SJSA1 (cell line): ENCODE results near the gene TNIP3. TPM values are rescaled to one million over a fixed set of nuclear protein-coding genes. Genes with fewer than 3 reads are reported as not detected.

Experiments
- DNase-seq, 2 experiments: peaks; one replicate each; pipeline ENCODE4 v3.0.0-alpha.2; 2015 to 2020; ENCODE audit warnings: low spot score in 2 of 2, low read depth in 1 of 2
- H3K27ac ChIP-seq: fragments of 250-450 bp; sonication (Bioruptor Pico); 2 replicates; pipeline ENCODE4 v1.5.1; 2020; ENCODE audit warnings: mild to moderate bottlenecking, moderate library complexity
- H3K27me3 ChIP-seq: fragments of 250-450 bp; sonication (Bioruptor Pico); replicated peaks from 2 replicates; pipeline ENCODE4 v1.5.1; 2020; ENCODE audit warnings: mild to moderate bottlenecking, moderate library complexity
- H3K36me3 ChIP-seq: fragments of 250-450 bp; sonication (Bioruptor Pico); 2 replicates; pipeline ENCODE4 v1.5.1; 2020; ENCODE audit warnings: mild to moderate bottlenecking
- H3K4me1 ChIP-seq: fragments of 250-450 bp; sonication (Bioruptor Pico); replicated peaks from 2 replicates; pipeline ENCODE4 v1.6.1; 2021; ENCODE audit warnings: mild to moderate bottlenecking
- H3K4me3 ChIP-seq: fragments of 250-450 bp; sonication (Bioruptor Pico); 2 replicates; pipeline ENCODE4 v1.5.1; 2020; ENCODE audit warnings: mild to moderate bottlenecking
- H3K9me3 ChIP-seq: fragments of 250-450 bp; sonication (Bioruptor Pico); replicated peaks from 2 replicates; pipeline ENCODE4 v1.5.1; 2020; ENCODE audit warnings: mild to moderate bottlenecking
- total RNA-seq: library from RNA; depleted of rRNA; stranded (reverse); fragments of >200 nt; shearing (Covaris generic); gene quantifications from 2 replicates; pipeline ENCODE4 v1.2.3, GENCODE V29; 2014

The TNIP3 gene
- total RNA-seq, 1 experiment from 2014 or later, result 0.47 TPM

DNA sequence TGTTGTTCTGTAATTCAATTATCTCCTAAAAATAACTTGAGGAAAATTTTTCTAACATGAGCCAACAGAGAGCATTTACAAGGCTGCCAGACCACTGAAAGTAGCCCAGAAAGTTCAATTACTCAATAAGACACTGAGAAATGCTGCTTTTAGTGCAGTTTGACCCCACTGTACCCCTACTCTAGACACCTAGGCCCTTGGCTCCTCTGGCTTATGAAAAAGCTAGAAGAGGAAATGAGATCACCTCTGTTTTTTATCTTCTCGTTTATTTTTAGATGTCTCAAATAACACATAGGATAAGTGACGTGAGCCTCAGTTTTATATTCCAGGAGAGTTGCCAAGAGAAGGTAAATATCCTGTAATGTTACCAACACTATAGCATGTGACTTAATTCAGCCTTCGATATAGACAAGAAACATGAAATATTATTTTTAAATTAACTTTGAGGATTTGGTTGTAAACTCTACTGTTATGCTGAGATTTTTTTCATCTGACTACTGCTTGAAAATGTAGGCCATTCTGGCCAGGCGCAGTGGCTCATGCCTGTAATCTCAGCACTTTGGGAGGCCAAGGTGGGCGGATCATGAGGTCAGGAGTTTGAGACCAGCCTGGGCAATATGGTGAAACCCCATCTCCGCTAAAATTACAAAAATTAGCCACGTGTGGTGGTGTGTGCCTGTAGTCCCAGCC lies 24.4 kb downstream of the TNIP3 start:
- DNase-seq, result no peak
- peaks cover 24% of the 10 kb centered on the region for H3K4me1 ChIP-seq
- H3K27ac ChIP-seq, result no peak overlapping the region
- no peaks in the 10 kb centered on the region for H3K9me3 ChIP-seq
- H3K4me3 ChIP-seq, result no peak overlapping the region
- H3K36me3 ChIP-seq, result no peaks in the 10 kb centered on the region
- H3K27me3 ChIP-seq, result no peaks in the 10 kb centered on the region

DNA sequence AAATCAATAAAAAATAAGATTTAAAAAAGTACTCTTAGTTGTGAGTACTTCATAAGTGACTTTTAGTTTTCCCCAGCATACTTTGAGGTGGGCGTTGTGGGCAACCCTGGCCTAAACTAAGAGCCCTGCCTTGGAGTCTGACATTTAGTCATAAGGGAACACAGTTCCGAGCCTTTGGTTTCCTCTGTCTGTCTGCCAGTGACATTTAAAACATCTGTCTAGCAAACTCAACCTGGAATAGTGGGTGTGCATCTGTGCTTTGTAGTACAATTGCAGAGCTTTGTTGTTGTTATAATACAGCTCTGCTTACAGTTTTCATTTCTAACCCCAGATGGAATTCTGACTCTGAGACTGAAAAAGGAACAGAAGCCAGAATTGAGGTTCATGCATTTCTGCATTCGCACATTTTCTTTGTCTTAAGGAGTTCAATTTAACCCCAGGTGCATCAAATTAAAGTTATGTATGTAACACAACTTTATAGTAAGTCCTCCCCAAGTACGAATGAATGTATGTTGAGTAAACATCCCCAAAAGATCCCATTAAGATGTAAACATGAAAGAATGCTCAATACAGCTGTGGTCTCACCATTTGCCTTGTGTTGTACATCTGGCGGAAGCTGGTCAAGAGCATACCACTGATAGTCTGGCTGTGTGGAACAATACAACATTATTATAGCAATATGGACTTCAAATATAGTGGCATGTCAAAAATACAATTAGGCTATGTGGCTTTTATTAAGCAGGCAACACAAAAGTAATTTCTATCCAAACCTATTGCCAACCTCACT lies 25.9 kb downstream of the TNIP3 start:
- H3K4me1 ChIP-seq, result peaks cover 24% of the 10 kb centered on the region
- no peak for DNase-seq
- H3K4me3 ChIP-seq, result no peak overlapping the region
- H3K27me3 ChIP-seq, result no peaks in the 10 kb centered on the region
- no peaks in the 10 kb centered on the region for H3K36me3 ChIP-seq
- H3K27ac ChIP-seq, result no peak overlapping the region
- no peaks in the 10 kb centered on the region for H3K9me3 ChIP-seq

DNA sequence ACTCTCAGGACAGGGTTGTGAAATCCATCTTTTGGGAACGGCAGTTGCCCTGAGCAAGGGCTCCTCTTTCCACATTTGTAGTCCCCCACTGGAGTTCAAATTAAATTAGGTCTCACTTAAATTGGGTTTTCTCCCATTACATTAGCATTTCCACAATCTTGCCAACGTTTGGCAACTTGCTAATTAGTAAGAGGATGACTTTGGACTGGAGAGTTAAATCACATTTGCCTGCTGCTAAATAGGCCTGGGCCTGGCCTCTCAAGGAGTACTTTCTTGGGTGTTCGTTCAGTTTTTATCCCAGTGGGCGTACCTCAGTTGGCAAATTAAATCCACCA lies 33.8 kb downstream of the TNIP3 start:
- Histone ChIP-seq H3K4me1 (no peaks in the 10 kb centered on the region), H3K27me3 (no peaks in the 10 kb centered on the region), H3K36me3 (no peaks in the 10 kb centered on the region), H3K27ac (no peak overlapping the region), H3K4me3 (no peak overlapping the region), H3K9me3 (no peaks in the 10 kb centered on the region)
- no peak for DNase-seq

DNA sequence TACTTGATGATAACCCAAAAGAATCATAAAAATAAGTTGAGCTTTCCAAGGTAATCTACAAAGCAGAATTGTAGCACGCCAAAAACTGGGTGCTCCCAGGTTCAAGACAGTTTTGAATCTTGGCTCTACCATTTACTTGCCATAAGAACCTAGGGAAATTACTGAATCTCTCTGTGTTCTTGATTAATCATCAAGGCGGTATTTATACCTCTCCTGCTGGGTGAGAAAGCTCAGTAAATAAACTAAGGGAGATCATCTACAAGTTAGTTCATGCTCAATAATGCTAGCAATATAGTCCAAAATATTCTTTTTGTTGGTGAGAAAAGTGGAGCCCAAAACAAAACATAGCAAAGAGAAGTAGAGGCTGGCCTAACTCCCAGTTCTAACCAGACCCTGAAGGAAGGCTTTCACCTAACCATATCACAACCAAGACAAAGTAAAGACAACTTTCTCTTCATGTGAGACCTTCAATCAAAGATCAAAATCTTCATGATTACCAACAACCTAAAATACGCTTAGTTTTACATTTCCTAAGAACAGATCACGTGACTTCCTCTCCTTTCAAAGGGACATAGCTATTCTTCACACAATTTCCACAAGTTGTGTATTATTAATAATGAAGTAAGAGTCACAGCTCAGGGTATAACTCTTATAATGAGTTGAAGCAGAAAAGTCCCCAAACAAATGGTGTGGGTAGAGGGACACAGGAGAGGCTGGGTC lies 34.4 kb downstream of the TNIP3 start:
- Histone ChIP-seq H3K36me3 (no peaks in the 10 kb centered on the region), H3K4me1 (no peaks in the 10 kb centered on the region), H3K27me3 (no peaks in the 10 kb centered on the region), H3K9me3 (no peaks in the 10 kb centered on the region), H3K4me3 (no peak overlapping the region), H3K27ac (no peak overlapping the region)
- DNase-seq, result no peak

DNA sequence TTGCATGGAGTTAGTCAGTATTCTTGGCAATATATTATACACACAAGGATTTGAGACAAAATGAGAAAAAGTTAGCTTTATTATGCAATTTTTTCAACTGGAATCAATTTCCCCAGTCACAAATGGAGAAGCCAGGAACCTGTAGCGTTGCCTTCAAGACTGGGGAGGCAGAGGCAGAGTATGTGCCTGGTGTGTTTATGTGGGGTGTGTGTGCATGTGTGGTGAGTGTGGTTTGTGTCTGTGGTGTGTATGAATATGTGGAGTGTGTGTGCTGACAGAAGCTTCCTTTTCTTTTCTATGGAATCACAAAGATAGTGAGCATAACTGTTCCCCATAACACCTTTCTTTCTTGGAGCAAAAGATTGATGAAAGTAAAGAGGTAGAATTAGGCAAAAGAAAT lies 37.0 kb downstream of the TNIP3 start:
- Histone ChIP-seq H3K36me3 (no peaks in the 10 kb centered on the region), H3K4me1 (no peaks in the 10 kb centered on the region), H3K4me3 (no peak overlapping the region), H3K27ac (no peak overlapping the region), H3K9me3 (no peaks in the 10 kb centered on the region), H3K27me3 (no peaks in the 10 kb centered on the region)
- DNase-seq, result no peak

DNA sequence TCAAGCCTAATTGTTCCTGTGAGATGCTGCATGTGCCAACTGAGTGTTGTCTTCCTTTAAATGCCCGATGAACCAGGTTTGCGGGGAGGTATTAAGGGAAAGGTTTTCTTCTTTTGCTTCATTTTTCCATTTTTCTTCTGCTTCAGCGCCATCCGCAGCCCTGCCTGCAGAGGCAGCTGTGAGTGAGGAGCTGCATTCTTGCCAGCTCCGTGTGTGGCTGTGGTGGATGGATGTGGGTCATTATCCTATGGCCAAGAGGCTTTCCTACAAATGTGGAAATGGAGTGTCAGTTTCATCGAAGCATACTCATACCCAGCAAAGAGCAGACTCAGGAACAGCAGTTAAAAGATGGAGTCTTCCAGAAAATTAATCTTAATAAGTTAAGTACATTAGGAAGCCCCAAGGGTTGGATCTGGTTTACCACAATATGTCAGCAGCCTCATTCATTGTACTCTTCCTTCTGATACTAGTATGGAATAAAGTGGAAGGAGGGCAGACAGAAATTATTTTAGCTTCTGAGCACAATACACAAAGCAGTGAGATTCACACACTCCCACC lies 37.6 kb downstream of the TNIP3 start:
- Histone ChIP-seq H3K27ac (no peak overlapping the region), H3K36me3 (no peaks in the 10 kb centered on the region), H3K27me3 (no peaks in the 10 kb centered on the region), H3K4me3 (no peak overlapping the region), H3K4me1 (no peaks in the 10 kb centered on the region), H3K9me3 (no peaks in the 10 kb centered on the region)
- DNase-seq, result no peak

DNA sequence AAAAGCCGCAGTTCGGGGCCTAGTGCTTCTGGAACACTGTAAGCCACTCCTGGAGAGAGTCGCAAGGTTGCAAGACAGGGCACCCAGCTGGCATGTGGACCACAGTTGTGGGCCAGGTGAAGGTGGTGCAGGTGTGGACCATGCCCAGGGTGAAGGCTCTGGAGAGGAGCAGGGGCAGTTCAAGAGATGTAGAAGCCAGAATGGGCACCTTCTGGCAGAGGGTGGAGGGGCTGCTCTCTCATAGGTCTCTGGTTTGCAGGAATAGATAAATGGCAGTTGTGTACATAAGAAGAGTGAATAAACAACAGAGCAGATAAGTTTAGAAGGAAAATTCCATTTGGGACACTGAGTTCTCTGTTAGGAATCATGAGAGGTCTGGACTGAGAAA lies 38.6 kb downstream of the TNIP3 start:
- no peaks in the 10 kb centered on the region for H3K36me3 ChIP-seq
- no peaks in the 10 kb centered on the region for H3K4me1 ChIP-seq
- no peak for DNase-seq
- no peak overlapping the region for H3K27ac ChIP-seq
- no peaks in the 10 kb centered on the region for H3K27me3 ChIP-seq
- H3K4me3 ChIP-seq, result no peak overlapping the region
- no peaks in the 10 kb centered on the region for H3K9me3 ChIP-seq

DNA sequence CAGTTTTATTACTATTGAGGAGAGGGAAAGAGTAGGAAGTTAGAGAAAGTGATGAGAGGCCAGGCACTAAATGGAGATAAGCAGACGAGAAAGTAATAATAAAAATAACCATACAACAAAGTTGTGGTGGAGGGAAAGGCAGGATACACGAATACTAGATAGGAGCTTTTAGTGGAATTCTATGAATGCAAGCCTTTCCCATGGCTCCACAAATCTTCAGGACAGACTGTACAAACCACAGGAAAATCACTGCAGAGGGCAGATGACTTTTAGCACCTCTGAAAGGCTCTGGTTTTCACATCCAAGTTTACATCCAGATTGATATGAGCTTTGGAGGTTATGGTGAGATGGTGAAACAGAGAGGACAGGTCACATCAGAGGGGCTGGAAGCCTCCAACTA lies 41.5 kb downstream of the TNIP3 start:
- H3K4me1 ChIP-seq, result no peaks in the 10 kb centered on the region
- DNase-seq, result no peak
- no peak overlapping the region for H3K4me3 ChIP-seq
- no peaks in the 10 kb centered on the region for H3K36me3 ChIP-seq
- no peaks in the 10 kb centered on the region; the same call in 1 of the 2 replicates for H3K27me3 ChIP-seq
- H3K9me3 ChIP-seq, result no peaks in the 10 kb centered on the region
- no peak overlapping the region for H3K27ac ChIP-seq

DNA sequence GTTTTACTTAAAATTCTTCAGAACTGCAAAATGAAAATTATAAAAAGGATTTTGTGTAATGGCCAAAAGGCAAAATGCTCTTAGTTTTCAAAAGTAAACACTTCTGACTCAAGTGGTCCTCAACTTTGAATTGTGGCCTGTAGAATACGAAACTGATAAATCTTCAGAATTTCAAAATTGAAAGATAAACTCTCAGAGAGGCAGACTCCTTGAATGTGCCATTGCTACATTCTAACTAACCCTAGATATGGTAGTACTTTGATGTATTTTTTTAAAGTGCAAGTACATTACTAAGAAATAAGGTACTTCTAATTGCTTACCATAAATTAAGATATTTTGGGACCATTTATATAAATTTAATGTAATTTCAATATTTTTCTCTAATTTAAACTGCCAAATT lies 44.4 kb downstream of the TNIP3 start:
- H3K27me3 ChIP-seq, result peaks cover 1% of the 10 kb centered on the region; the same call in 1 of the 2 replicates
- no peak for DNase-seq
- H3K27ac ChIP-seq, result no peak overlapping the region
- H3K9me3 ChIP-seq, result no peaks in the 10 kb centered on the region
- no peak overlapping the region for H3K4me3 ChIP-seq
- H3K4me1 ChIP-seq, result no peaks in the 10 kb centered on the region
- no peaks in the 10 kb centered on the region for H3K36me3 ChIP-seq

DNA sequence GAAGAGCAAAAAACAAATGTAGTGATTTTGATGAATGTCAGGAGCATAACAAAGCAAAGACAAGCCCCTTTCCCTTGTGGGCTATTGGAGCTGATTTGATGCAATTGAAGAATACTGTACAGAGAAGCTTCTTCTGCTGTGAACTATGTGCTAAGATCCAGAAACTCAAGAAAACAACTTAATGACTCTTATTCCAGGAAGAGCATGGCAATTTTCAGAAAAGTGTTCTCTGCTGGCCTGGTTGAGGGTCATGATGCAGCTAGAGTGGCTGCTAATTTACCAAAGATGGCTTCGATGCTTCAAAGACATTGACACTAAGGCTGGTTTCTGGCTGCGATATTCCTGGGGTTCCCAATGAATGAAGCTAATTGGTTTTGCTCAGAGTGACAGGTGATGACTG lies 45.8 kb downstream of the TNIP3 start:
- Histone ChIP-seq H3K27ac (no peak overlapping the region), H3K27me3 (peaks cover 3% of the 10 kb centered on the region; the same call in 1 of the 2 replicates), H3K9me3 (no peaks in the 10 kb centered on the region), H3K4me3 (no peak overlapping the region), H3K4me1 (no peaks in the 10 kb centered on the region), H3K36me3 (no peaks in the 10 kb centered on the region)
- DNase-seq, result no peak

DNA sequence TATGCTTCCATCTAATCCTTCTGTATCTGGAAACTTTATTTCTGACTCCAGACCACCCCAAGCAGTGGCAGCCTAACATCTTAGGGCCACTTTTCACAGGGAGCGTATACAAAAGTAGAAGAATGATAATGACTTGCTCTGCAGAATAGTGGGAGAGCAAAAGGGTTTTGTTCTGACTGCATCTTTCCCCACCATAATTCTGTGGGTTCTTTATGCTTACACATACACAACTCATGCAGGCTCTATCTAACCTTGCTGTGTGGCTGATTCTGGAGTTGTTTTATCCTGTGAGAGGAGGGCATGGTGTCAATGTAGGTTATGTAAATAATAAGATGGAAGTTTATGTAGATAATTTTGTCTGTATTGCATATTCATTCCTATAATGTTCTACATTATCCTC lies 49.4 kb downstream of the TNIP3 start:
- no peak for DNase-seq
- Histone ChIP-seq H3K9me3 (no peaks in the 10 kb centered on the region), H3K4me1 (no peaks in the 10 kb centered on the region), H3K27ac (no peak overlapping the region), H3K4me3 (no peak overlapping the region), H3K36me3 (no peaks in the 10 kb centered on the region), H3K27me3 (peaks cover 3% of the 10 kb centered on the region; the same call in 1 of the 2 replicates)

DNA sequence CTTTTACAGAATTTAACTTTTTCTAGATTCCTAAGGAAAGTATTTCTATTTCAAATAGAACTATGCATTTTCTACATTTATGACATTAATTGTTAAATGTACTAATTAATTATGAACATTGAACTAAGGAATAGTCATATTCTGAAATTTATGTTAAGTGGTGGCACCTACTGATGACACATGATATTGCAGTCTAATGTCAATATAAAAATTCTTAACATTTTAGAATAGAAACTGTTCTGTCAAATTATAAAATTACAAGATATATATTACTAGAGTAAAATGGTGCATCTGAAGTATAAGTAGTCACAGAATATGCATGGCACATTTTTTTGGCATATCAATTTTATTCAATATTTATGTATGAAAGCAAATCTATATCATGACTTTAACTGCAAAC lies 51.6 kb downstream of the TNIP3 start:
- H3K9me3 ChIP-seq, result no peaks in the 10 kb centered on the region
- peaks cover 3% of the 10 kb centered on the region for H3K27me3 ChIP-seq
- DNase-seq, result no peak

DNA sequence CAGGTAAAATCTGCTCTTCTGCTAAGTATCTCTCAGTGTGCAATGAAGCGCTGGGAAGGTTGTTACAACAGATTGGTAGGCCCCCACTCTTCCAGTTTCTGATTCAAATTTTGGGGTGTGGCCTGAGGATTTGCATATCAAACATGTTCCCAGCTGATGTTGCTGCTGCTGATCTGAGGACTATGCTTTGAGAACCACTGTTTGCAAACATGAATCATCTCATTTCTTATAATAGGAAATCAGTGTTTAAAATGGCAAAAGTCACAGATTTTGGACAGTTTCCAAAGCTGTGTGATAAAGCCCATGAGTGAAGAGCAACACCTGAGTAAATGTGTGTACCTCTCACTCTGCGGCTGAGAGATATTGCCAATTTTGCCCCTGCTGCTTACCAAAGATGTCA lies 55.6 kb downstream of the TNIP3 start:
- H3K4me1 ChIP-seq, result no peaks in the 10 kb centered on the region
- H3K27me3 ChIP-seq, result no peaks in the 10 kb centered on the region; the same call in none of the 2 replicates
- H3K27ac ChIP-seq, result no peak overlapping the region
- DNase-seq, result no peak
- no peaks in the 10 kb centered on the region for H3K36me3 ChIP-seq
- no peak overlapping the region for H3K4me3 ChIP-seq
- H3K9me3 ChIP-seq, result no peaks in the 10 kb centered on the region

More for the DNA sequence above, 51.6 kb downstream of the TNIP3 start:
- Histone ChIP-seq H3K36me3 (no peaks in the 10 kb centered on the region), H3K27ac (no peak overlapping the region), H3K4me3 (no peak overlapping the region), H3K4me1 (no peaks in the 10 kb centered on the region)

DNA sequence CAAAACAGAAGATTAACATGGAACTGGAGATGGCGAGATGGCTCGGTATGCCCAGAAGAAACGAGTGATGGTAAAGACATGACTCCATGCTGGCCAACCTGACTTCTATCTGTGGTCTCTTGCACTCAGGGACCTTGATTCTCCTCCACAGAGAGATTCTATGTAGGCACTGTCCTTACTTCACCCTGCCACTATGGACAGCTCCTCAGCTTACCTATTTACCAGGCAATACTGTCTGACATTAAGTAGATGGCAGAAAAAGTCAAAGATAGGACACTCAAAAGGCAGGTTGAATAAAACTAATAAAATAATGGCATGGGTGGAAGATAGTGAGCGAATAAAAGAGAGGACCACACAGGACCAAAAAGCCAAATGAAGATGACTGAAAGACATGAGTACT lies 56.6 kb downstream of the TNIP3 start:
- DNase-seq, result no peak
- Histone ChIP-seq H3K27me3 (no peaks in the 10 kb centered on the region; the same call in none of the 2 replicates), H3K36me3 (no peaks in the 10 kb centered on the region), H3K4me1 (no peaks in the 10 kb centered on the region), H3K9me3 (no peaks in the 10 kb centered on the region), H3K27ac (no peak overlapping the region), H3K4me3 (no peak overlapping the region)
